PC-9 (cell line): Measurements from ENCODE around the gene FAM78B. TPM values are rescaled to one million over a fixed set of nuclear protein-coding genes. Genes with fewer than 3 reads are reported as not detected.

Experiments used
- BruUV-seq: library from RNA; stranded (reverse); fragments of 400-500 nt; replicated peaks from 2 replicates; lab custom pipeline; 2021; lab: Mats Ljungman, UMichigan
- CTCF ChIA-PET: fragments of 300-600 bp; sonication (Branson Sonifier 250); formaldehyde crosslinking; loops from one replicate; lab custom pipeline; 2022; ENCODE audit warnings: antibody characterized with exemption; lab: Charles Lee
- POLR2A ChIA-PET: fragments of 300-600 bp; sonication (Branson Sonifier 250); formaldehyde crosslinking; loops from one replicate; lab custom pipeline; 2022; ENCODE audit warnings: antibody characterized with exemption; ENCODE audit not compliant: unreplicated experiment; lab: Charles Lee
- DNase-seq, 2 experiments: peaks; one replicate each; pipeline versions ENCODE4 v3.0.0 to v3.0.0-alpha.2; 2015 to 2022; ENCODE audit warnings: mixed read lengths in 1 of 2
- H2AFZ ChIP-seq: fragments of 200-600 bp; sonication (generic); 2 replicates; pipeline ENCODE4 v1.8.1; 2017; ENCODE audit warnings: antibody characterized with exemption
- H3F3A ChIP-seq: fragments of 200-600 bp; sonication (generic); 2 replicates; pipeline ENCODE4 v1.8.1; 2017; ENCODE audit warnings: antibody characterized with exemption, mild to moderate bottlenecking, low read depth; ENCODE audit not compliant: insufficient read depth
- H3K27ac ChIP-seq: fragments of 200-600 bp; sonication (generic); 2 replicates; pipeline ENCODE4 v1.6.1; 2016; ENCODE audit warnings: mixed run types
- H3K27me3 ChIP-seq: fragments of 200-600 bp; sonication (generic); 2 replicates; pipeline ENCODE4 v1.6.1; 2016; ENCODE audit warnings: low read depth, mixed run types; ENCODE audit not compliant: insufficient read depth
- H3K36me3 ChIP-seq: fragments of 200-600 bp; sonication (generic); 2 replicates; pipeline ENCODE4 v1.6.1; 2016; ENCODE audit warnings: low read depth, mixed run types
- H3K4me1 ChIP-seq: fragments of 200-600 bp; sonication (generic); replicated peaks from 2 replicates; pipeline ENCODE4 v1.6.1; 2016; ENCODE audit warnings: mixed run types; ENCODE audit not compliant: insufficient read depth
- H3K4me2 ChIP-seq: fragments of 200-600 bp; sonication (generic); 2 replicates; pipeline ENCODE4 v1.6.1; 2017; ENCODE audit warnings: mixed run types
- H3K4me3 ChIP-seq: fragments of 200-600 bp; sonication (generic); 2 replicates; pipeline ENCODE4 v1.6.1; 2016; ENCODE audit warnings: mixed run types
- H3K79me2 ChIP-seq: fragments of 200-600 bp; sonication (generic); 2 replicates; pipeline ENCODE4 v1.6.1; 2017; ENCODE audit warnings: low read depth, mixed run types
- H3K9me2 ChIP-seq: fragments of 200-600 bp; sonication (generic); 2 replicates; pipeline ENCODE4 v1.8.1; 2017; ENCODE audit warnings: mild to moderate bottlenecking; ENCODE audit not compliant: insufficient read depth
- H3K9me3 ChIP-seq: fragments of 200-600 bp; sonication (generic); 2 replicates; pipeline ENCODE4 v1.8.1; 2016; ENCODE audit warnings: low read depth; ENCODE audit not compliant: insufficient read depth
- H4K20me1 ChIP-seq: fragments of 200-600 bp; sonication (generic); 2 replicates; pipeline ENCODE4 v1.8.1; 2017; ENCODE audit not compliant: insufficient read depth
- CTCF ChIP-seq: fragments of 200-600 bp; sonication (generic); conservative IDR thresholded peaks from 2 replicates; pipeline ENCODE4 v1.6.1; 2017; ENCODE audit warnings: mixed run types, antibody characterized with exemption, mild to moderate bottlenecking, moderate library complexity
- EZH2 ChIP-seq: fragments of 200-600 bp; sonication (generic); IDR thresholded peaks from 2 replicates; pipeline ENCODE4 v1.8.0; 2017; ENCODE audit warnings: antibody characterized with exemption, low read depth
- intact Hi-C: fragments of 100-400 bp; cut with micrococcal nuclease; formaldehyde crosslinking; loops from one replicate; pipeline ENCODE4 v1.10.0; 2022; ENCODE audit not compliant: unreplicated experiment
- total RNA-seq: library from RNA; stranded (reverse); gene quantifications from 2 replicates; pipeline ENCODE4 v1.2.3, GENCODE V29; 2021

Gene FAM78B
- total RNA-seq, 1 experiment from 2014 or later, result not detected

GRCh38 chr1:166066107-166066506, 100.7 kb downstream of the FAM78B start:
- BruUV-seq, result no TSS peak
- ChIA-PET CTCF (no interaction called here), POLR2A (no interaction called here)
- 0 out of 2 replicates have a peak, but pooled peaks cover under 1% of the 10 kb centered on the region for H3K27me3 ChIP-seq
- TF ChIP-seq EZH2, result no peak
- no peak for TF ChIP-seq CTCF
- H3K79me2 ChIP-seq, result no peaks in the 10 kb centered on the region
- H3K4me3 ChIP-seq, result no peak overlapping the region
- no peak overlapping the region for H2AFZ ChIP-seq
- no peaks in the 10 kb centered on the region for H3K36me3 ChIP-seq
- no peaks in the 10 kb centered on the region for H3K9me3 ChIP-seq
- no peak for DNase-seq
- H3K4me1 ChIP-seq, result no peaks in the 10 kb centered on the region
- no peaks in the 10 kb centered on the region for H4K20me1 ChIP-seq
- no peak overlapping the region for H3K4me2 ChIP-seq
- no peak overlapping the region for H3K27ac ChIP-seq
- intact Hi-C loops, result no loop called here
- no peaks in the 10 kb centered on the region for H3K9me2 ChIP-seq
- no peaks in the 10 kb centered on the region for H3F3A ChIP-seq

GRCh38 chr1:166064951-166065350, 101.8 kb downstream of the FAM78B start:
- Histone ChIP-seq H3K4me2 (no peak overlapping the region), H3K79me2 (no peaks in the 10 kb centered on the region)

GRCh38 chr1:166064313-166064926, 102.4 kb downstream of the FAM78B start:
- Histone ChIP-seq H3K4me1 (no peaks in the 10 kb centered on the region), H3K27ac (no peak overlapping the region), H3K79me2 (no peaks in the 10 kb centered on the region), H3K4me3 (no peak overlapping the region), H3K4me2 (no peak overlapping the region), H2AFZ (no peak overlapping the region), H3K36me3 (no peaks in the 10 kb centered on the region), H3K27me3 (0 out of 2 replicates have a peak, but pooled peaks cover 5% of the 10 kb centered on the region), H3F3A (no peaks in the 10 kb centered on the region), H4K20me1 (no peaks in the 10 kb centered on the region), H3K9me2 (no peaks in the 10 kb centered on the region), H3K9me3 (no peaks in the 10 kb centered on the region)
- BruUV-seq, result no TSS peak
- no peak for DNase-seq
- ChIA-PET CTCF (no interaction called here), POLR2A (no interaction called here)
- intact Hi-C loops, result no loop called here
- TF ChIP-seq CTCF, result no peak
- TF ChIP-seq EZH2, result no peak

More at GRCh38 chr1:166064951-166065350, 101.8 kb downstream of the FAM78B start:
- ChIA-PET CTCF (no interaction called here), POLR2A (no interaction called here)
- H3K36me3 ChIP-seq, result no peaks in the 10 kb centered on the region
- no peaks in the 10 kb centered on the region for H3K4me1 ChIP-seq
- intact Hi-C loops, result no loop called here
- no peaks in the 10 kb centered on the region for H4K20me1 ChIP-seq
- no peaks in the 10 kb centered on the region for H3K9me2 ChIP-seq
- no peak overlapping the region for H3K4me3 ChIP-seq
- no peaks in the 10 kb centered on the region for H3F3A ChIP-seq
- TF ChIP-seq CTCF (no peak), EZH2 (no peak)
- no peak overlapping the region for H2AFZ ChIP-seq
- no peaks in the 10 kb centered on the region for H3K9me3 ChIP-seq
- H3K27me3 ChIP-seq, result 0 out of 2 replicates have a peak, but pooled peaks cover 4% of the 10 kb centered on the region
- BruUV-seq, result no TSS peak
- DNase-seq, result no peak
- H3K27ac ChIP-seq, result no peak overlapping the region
